ENCODE results near the gene ITGA7. TPM values are rescaled to one million over a fixed set of nuclear protein-coding genes. Genes with fewer than 3 reads are reported as not detected.

The ITGA7 gene
- total RNA-seq, 4 donors from 2014 or later = 101 to 207 (median 156) TPM

GRCh38 chr12:55684761-55685370 lies 22.8 kb downstream of the ITGA7 start:
- ATAC-seq (ENCODE audit: low FRiP score) (no peak), DNase-seq (ENCODE audit: low spot score) (no peak)
- TF ChIP-seq, protein P1, sequence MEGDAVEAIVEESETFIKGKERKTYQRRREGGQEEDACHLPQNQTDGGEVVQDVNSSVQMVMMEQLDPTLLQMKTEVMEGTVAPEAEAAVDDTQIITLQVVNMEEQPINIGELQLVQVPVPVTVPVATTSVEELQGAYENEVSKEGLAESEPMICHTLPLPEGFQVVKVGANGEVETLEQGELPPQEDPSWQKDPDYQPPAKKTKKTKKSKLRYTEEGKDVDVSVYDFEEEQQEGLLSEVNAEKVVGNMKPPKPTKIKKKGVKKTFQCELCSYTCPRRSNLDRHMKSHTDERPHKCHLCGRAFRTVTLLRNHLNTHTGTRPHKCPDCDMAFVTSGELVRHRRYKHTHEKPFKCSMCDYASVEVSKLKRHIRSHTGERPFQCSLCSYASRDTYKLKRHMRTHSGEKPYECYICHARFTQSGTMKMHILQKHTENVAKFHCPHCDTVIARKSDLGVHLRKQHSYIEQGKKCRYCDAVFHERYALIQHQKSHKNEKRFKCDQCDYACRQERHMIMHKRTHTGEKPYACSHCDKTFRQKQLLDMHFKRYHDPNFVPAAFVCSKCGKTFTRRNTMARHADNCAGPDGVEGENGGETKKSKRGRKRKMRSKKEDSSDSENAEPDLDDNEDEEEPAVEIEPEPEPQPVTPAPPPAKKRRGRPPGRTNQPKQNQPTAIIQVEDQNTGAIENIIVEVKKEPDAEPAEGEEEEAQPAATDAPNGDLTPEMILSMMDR (IDR thresholded peaks at IDR 0.05) = no peak

DNA sequence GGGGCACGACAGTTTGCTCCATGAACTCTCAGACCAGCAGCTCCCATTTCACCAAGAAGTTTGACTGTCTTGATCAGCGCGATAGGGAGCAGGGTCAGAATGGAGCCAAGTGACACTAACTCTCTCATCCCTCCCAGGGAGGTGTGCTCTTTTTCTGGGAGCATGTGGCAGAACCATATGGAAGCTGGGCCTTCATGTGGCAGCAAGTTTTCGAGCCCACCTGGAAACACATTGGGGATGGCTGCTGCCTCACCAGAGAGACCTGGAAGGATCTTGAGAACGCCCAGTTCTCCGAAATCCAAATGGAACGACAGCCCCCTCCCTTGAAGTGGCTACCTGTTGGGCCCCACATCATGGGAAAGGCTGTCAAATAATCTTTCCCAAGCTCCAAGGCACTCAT lies 24.0 kb downstream of the ITGA7 start:
- ATAC-seq (ENCODE audit: low FRiP score) (no peak), DNase-seq (ENCODE audit: low spot score) (no peak)
- TF ChIP-seq, protein P1 (IDR thresholded peaks at IDR 0.05) = no peak

GRCh38 chr12:55682087-55682796 lies 25.5 kb downstream of the ITGA7 start:
- TF ChIP-seq, protein P1 (IDR thresholded peaks at IDR 0.05) = no peak
- ATAC-seq (ENCODE audit: low FRiP score) = no peak
- no peak for DNase-seq (ENCODE audit: low spot score)

DNA sequence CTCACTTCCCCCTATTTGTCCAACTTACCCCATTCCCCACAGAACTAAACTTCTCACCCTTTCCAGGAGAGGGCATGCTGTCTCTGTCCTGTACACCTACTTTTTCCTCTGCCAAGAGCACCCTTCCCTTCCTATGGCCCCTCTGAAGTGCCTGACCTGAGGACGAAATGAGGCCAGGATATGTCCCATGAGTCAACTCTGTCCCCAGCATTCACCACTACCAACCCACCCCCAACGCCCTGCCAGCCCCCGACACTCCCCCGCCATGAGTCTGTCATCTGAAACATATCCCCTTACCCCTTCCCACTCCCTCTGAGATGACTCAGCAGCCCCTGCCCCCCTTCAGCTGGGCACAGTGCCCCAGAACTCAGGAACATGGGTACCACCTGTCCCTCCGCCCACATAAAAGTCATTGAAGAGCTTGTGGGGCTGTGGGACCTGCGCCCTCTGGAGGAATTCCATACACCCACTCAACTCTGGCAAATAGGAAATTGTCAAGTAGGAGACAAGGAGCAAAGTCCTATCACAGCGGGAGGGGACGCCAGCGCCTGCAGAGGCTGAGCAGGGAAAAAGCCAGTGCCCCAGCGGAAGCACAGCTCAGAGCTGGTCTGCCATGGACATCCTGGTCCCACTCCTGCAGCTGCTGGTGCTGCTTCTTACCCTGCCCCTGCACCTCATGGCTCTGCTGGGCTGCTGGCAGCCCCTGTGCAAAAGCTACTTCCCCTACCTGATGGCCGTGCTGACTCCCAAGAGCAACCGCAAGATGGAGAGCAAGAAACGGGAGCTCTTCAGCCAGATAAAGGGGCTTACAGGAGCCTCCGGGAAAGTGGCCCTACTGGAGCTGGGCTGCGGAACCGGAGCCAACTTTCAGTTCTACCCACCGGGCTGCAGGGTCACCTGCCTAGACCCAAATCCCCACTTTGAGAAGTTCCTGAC lies 26.3 kb downstream of the ITGA7 start:
- peak; percentile 82 for ATAC-seq (ENCODE audit: low FRiP score)
- no peak for DNase-seq (ENCODE audit: low spot score)
- TF ChIP-seq, protein P1 (IDR thresholded peaks at IDR 0.05) = no peak

GRCh38 chr12:55679691-55680090 lies 28.0 kb downstream of the ITGA7 start:
- no peak for DNase-seq (ENCODE audit: low spot score)
- TF ChIP-seq, protein P1 (IDR thresholded peaks at IDR 0.05) = no peak
- ATAC-seq (ENCODE audit: low FRiP score) = no peak

GRCh38 chr12:55676707-55677106 lies 31.0 kb downstream of the ITGA7 start:
- TF ChIP-seq, protein P1 (IDR thresholded peaks at IDR 0.05) = no peak
- DNase-seq (ENCODE audit: low spot score) = no peak
- no peak for ATAC-seq (ENCODE audit: low FRiP score)

Measured in omental fat pad (tissue), 4 donors.